ENCODE data around the gene TMSB15B. TPM values are rescaled to one million over a fixed set of nuclear protein-coding genes. Genes with fewer than 3 reads are reported as not detected.
"Not testable (repeated sequence)": the region's sequence is repeated elsewhere in the genome, so short reads cannot be mapped to it uniquely, and the experiment has no call there.

Gene TMSB15B
- total RNA-seq, 1 donor from 2014 or later: 20.1 TPM

DNA sequence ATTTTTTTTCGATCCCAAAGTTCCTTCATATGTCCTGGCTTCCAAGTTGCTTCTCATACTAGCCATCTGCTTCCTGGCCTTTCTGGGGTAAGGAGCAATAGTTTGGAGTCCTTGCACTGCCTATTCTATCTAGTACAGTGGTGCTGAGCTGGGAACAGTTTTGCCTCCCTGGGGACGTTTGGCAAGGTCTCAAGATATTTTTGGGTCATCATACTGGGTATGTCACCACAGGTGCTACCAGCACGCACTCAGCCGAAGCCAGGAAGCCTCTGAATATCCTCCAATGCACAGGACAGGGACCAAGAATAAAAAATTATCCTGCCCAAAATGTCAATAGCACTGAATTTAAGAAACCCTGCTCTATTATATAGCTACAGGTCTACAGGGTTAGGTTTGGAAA lies 35.4 kb upstream of the TMSB15B start:
- no peak for DNase-seq (ENCODE audit: low spot score)
- H3K4me3 Mint-ChIP-seq (ENCODE audit: unreplicated experiment): peak overlapping the region; percentile 19
- H3K36me3 Mint-ChIP-seq (ENCODE audit: low read depth, unreplicated experiment): peaks cover 4% of the 10 kb centered on the region
- no peak overlapping the region for H3K27ac Mint-ChIP-seq (ENCODE audit: unreplicated experiment)
- no peaks in the 10 kb centered on the region for H3K9me3 Mint-ChIP-seq (ENCODE audit: unreplicated experiment)
- H3K27me3 Mint-ChIP-seq (ENCODE audit: unreplicated experiment): peaks cover 4% of the 10 kb centered on the region
- TF ChIP-seq, protein P1, sequence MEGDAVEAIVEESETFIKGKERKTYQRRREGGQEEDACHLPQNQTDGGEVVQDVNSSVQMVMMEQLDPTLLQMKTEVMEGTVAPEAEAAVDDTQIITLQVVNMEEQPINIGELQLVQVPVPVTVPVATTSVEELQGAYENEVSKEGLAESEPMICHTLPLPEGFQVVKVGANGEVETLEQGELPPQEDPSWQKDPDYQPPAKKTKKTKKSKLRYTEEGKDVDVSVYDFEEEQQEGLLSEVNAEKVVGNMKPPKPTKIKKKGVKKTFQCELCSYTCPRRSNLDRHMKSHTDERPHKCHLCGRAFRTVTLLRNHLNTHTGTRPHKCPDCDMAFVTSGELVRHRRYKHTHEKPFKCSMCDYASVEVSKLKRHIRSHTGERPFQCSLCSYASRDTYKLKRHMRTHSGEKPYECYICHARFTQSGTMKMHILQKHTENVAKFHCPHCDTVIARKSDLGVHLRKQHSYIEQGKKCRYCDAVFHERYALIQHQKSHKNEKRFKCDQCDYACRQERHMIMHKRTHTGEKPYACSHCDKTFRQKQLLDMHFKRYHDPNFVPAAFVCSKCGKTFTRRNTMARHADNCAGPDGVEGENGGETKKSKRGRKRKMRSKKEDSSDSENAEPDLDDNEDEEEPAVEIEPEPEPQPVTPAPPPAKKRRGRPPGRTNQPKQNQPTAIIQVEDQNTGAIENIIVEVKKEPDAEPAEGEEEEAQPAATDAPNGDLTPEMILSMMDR (IDR thresholded peaks at IDR 0.05; ENCODE audit: unreplicated experiment): no peak
- H3K4me1 Mint-ChIP-seq (ENCODE audit: unreplicated experiment): peaks cover 5% of the 10 kb centered on the region

DNA sequence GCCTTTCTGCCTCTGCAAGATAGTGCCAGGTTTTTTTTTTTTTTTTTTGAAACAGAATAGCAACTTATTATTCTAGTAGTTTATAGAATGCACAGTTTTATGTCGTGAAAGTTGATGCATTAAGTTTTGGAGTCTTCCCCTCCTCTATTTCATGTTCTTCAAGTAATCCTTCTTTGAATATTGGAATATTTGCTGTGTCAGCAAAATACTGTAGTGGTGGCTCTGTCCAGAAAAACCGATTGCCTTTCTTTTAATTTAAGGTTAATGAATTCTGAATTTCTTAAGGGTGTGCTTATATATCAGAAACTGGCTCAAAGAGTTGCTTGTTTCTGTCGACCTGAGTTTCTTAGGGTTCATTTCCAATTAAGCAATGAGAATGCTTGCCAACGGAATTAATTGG lies 34.8 kb upstream of the TMSB15B start:
- H3K4me1 Mint-ChIP-seq (ENCODE audit: unreplicated experiment): peaks cover 5% of the 10 kb centered on the region
- TF ChIP-seq, protein P1 (IDR thresholded peaks at IDR 0.05; ENCODE audit: unreplicated experiment): no peak

GRCh38 chrX:103932133-103932532 lies 30.3 kb upstream of the TMSB15B start:
- no peak for DNase-seq (ENCODE audit: low spot score)
- no peak overlapping the region for H3K4me3 Mint-ChIP-seq (ENCODE audit: unreplicated experiment)
- H3K4me1 Mint-ChIP-seq (ENCODE audit: unreplicated experiment): peaks cover under 1% of the 10 kb centered on the region
- no peak overlapping the region for H3K27ac Mint-ChIP-seq (ENCODE audit: unreplicated experiment)
- TF ChIP-seq, protein P1 (IDR thresholded peaks at IDR 0.05; ENCODE audit: unreplicated experiment): no peak
- H3K36me3 Mint-ChIP-seq (ENCODE audit: low read depth, unreplicated experiment): no peaks in the 10 kb centered on the region
- H3K9me3 Mint-ChIP-seq (ENCODE audit: unreplicated experiment): no peaks in the 10 kb centered on the region
- no peaks in the 10 kb centered on the region for H3K27me3 Mint-ChIP-seq (ENCODE audit: unreplicated experiment)

More for the DNA sequence above, 34.8 kb upstream of the TMSB15B start:
- Mint-ChIP-seq H3K36me3 (ENCODE audit: low read depth, unreplicated experiment) (peaks cover 4% of the 10 kb centered on the region), H3K4me3 (ENCODE audit: unreplicated experiment) (no peak overlapping the region), H3K9me3 (ENCODE audit: unreplicated experiment) (no peaks in the 10 kb centered on the region), H3K27ac (ENCODE audit: unreplicated experiment) (no peak overlapping the region), H3K27me3 (ENCODE audit: unreplicated experiment) (peaks cover 4% of the 10 kb centered on the region)
- DNase-seq (ENCODE audit: low spot score): no peak

DNA sequence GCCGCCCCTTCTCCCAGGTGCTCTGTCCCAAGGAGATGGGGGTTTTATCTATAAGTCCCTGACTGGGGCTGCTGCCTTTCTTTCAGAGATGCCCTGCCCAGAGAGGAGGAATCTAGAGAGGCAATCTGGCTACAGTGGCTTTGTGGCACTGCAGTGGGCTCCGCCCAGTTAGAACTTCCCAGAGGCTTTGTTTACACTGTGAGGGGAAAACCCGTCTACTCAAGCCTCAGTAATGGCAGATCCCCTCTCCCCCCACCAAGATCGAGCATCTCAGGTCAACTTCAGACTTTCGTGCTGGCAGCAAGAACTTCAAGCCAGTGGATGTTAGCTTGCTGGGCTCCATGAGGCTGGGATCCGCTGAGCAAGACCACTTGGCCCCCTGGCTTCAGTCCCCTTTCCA lies 22.2 kb upstream of the TMSB15B start:
- H3K36me3 Mint-ChIP-seq (ENCODE audit: low read depth, unreplicated experiment); H3K9me3 Mint-ChIP-seq (ENCODE audit: unreplicated experiment); DNase-seq (ENCODE audit: low spot score); H3K27me3 Mint-ChIP-seq (ENCODE audit: unreplicated experiment); H3K27ac Mint-ChIP-seq (ENCODE audit: unreplicated experiment); H3K4me1 Mint-ChIP-seq (ENCODE audit: unreplicated experiment); H3K4me3 Mint-ChIP-seq (ENCODE audit: unreplicated experiment): not testable (repeated sequence)

DNA sequence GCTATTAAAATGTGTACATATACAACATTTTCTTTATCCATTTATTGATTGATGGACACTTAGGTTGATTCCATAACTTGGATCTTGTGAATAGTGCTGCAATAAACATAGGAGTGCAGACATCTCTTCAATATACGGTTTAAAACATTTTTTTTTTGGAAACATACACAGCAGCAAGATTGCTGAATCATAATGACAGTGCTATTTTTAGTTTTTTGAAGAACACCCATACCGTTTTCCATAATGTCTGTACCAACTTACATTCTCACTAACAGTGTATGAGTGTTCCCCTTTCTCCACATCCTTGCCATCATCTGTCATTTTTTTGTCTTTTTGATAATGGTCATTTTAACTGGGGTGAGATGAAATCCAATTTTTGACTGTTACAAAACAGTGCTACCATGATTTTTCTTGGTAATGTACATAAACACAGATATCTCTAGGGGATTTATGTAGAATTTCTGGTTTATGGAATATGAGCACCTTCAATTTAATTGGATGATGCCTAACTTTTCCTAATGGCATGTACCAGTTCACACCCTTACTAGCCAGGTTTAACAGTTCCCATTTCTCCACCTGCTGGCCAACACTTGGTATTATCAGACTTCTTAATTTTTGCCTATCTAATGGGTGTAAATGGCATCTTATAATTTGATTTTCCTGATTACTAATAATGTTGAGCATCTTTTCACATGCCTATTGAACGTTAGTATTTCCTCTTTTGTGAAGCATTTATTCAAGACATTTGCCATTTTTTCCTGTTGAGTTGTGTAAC lies 21.0 kb upstream of the TMSB15B start:
- H3K36me3 Mint-ChIP-seq (ENCODE audit: low read depth, unreplicated experiment): no peaks in the 10 kb centered on the region
- H3K4me3 Mint-ChIP-seq (ENCODE audit: unreplicated experiment): no peak overlapping the region
- DNase-seq (ENCODE audit: low spot score): no peak
- H3K27ac Mint-ChIP-seq (ENCODE audit: unreplicated experiment): no peak overlapping the region
- TF ChIP-seq, protein P1 (IDR thresholded peaks at IDR 0.05; ENCODE audit: unreplicated experiment): peak; percentile 58
- no peaks in the 10 kb centered on the region for H3K4me1 Mint-ChIP-seq (ENCODE audit: unreplicated experiment)
- peaks cover 2% of the 10 kb centered on the region for H3K27me3 Mint-ChIP-seq (ENCODE audit: unreplicated experiment)
- H3K9me3 Mint-ChIP-seq (ENCODE audit: unreplicated experiment): no peaks in the 10 kb centered on the region
